OCI-LY3 (cell line): ENCODE results near the gene LYAR.

ENCODE experiments used
- EZH2phosphoT487 ChIP-seq: fragments of 200-600 bp; shearing (Covaris generic); IDR thresholded peaks from 2 replicates; pipeline ENCODE4 v1.6.1; 2018; ENCODE audit warnings: antibody characterized with exemption, mixed run types, low read depth
- TF ChIP-seq, protein P1 (sequence below): fragments of 200-600, 300-600 bp; sonication (generic); IDR thresholded peaks from 2 replicates; pipeline ENCODE4 v1.5.1; 2014; ENCODE audit warnings: antibody characterized with exemption, low read length, low read depth

DNA sequence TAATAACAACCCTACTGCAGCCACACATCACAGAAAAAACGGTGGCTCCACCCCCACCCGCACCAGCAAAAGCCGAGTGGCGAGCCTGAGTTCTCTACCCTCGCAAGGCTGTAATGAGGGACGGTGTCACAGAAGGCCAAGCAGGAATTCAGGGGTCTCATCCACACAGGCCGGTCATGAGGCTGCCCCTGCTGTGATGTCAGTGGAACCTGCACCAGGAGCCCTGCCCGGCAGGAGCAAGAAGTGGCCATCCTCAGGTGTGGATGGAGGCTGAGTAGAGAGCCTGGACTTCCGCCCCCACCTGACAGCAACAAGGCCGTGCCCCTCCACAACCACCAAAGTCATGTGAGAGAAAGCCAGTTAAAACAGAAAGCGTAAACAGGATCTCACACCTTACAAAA is 20.6 kb downstream of the LYAR start:
- TF ChIP-seq, protein P1, sequence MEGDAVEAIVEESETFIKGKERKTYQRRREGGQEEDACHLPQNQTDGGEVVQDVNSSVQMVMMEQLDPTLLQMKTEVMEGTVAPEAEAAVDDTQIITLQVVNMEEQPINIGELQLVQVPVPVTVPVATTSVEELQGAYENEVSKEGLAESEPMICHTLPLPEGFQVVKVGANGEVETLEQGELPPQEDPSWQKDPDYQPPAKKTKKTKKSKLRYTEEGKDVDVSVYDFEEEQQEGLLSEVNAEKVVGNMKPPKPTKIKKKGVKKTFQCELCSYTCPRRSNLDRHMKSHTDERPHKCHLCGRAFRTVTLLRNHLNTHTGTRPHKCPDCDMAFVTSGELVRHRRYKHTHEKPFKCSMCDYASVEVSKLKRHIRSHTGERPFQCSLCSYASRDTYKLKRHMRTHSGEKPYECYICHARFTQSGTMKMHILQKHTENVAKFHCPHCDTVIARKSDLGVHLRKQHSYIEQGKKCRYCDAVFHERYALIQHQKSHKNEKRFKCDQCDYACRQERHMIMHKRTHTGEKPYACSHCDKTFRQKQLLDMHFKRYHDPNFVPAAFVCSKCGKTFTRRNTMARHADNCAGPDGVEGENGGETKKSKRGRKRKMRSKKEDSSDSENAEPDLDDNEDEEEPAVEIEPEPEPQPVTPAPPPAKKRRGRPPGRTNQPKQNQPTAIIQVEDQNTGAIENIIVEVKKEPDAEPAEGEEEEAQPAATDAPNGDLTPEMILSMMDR = no peak
- no peak for TF ChIP-seq EZH2phosphoT487
